IPS-18c (cell line): ENCODE data around the gene NPC2.
"Not testable (repeated sequence)": the region's sequence is repeated elsewhere in the genome, so short reads cannot be mapped to it uniquely, and the experiment has no call there.

Experiments used
- H3K4me3 ChIP-seq: 2 replicates; pipeline ENCODE4 v1.7.0; 2013; ENCODE audit warnings: low read depth, mild to moderate bottlenecking, low read length, moderate library complexity; ENCODE audit not compliant: insufficient read depth
- H3K9me3 ChIP-seq: one replicate; pipeline ENCODE4 v1.6.1; 2013; ENCODE audit warnings: mild to moderate bottlenecking, low read length, moderate library complexity; ENCODE audit not compliant: control insufficient read depth, insufficient read depth

NPC2 gene

DNA sequence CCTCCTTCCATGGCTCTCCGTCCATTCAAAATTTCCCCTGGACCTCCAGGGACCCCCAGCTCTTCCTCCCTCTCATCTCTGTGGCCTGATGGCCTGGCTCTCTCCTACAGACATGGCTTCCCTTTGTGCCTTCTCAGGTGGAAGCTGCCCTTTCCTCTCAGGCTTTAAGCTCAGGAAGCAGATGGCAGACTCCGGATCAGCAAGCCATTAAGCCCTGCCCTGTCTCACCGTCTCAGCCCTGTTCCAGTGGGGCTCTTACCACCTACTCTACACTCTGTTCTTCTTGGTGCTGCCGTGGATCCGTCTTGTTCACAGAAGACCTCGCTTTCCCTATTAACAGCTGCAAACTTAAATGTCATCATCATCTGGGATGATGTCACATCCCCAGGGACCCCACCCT is 33.1 kb downstream of the NPC2 start:
- Histone ChIP-seq H3K9me3 (peaks cover 2% of the 10 kb centered on the region), H3K4me3 (no peak overlapping the region)

DNA sequence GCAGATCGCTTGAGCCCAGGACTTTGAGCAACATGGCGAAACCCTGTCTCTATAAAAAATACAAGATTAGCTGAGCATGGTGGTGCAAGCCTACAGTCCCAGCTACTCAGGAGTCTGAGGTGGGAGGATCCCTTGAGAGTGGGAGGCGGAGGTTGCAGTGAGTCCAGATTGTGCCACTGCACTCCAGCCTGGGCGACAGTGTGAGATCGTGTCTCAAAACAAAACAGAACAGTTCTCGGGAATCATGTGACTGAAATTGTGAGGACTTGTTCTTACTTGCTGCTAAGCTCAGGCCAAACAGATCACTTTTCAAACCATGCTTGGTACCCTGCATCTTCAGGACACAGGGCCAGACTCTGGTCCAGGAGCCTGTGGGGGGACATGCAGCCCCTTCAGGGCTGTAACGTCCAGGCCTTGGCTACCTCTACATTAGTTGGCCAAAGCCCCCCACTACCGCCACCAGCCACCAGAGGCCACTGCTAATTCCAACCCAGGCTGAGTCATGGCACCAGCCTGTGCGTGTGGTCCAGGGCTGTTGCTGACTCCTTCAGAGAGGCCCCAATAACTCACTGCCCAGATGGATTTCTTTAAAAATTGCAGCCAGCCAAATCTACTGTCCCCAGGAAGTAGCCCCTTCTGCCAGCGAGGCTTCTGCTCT is 33.7 kb downstream of the NPC2 start:
- H3K4me3 ChIP-seq, result no peak overlapping the region
- peaks cover 2% of the 10 kb centered on the region for H3K9me3 ChIP-seq

DNA sequence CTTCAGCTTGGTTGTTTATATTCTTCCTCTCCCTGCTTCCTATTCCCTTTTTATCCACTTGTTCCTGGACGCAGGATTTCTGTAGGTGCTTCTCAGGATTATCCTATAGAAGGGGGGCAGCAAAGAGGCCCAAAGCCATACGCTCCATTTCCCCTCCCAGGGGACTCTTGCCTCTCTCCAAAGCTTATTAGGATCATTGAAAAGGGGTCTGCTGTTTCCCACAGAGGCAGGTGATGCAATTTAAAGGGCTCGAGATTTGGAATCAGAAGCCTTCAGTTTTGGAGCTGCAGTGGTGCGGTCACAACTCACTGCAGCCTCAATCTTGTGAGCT is 35.6 kb downstream of the NPC2 start:
- H3K9me3 ChIP-seq, result peaks cover 2% of the 10 kb centered on the region
- H3K4me3 ChIP-seq, result no peak overlapping the region

DNA sequence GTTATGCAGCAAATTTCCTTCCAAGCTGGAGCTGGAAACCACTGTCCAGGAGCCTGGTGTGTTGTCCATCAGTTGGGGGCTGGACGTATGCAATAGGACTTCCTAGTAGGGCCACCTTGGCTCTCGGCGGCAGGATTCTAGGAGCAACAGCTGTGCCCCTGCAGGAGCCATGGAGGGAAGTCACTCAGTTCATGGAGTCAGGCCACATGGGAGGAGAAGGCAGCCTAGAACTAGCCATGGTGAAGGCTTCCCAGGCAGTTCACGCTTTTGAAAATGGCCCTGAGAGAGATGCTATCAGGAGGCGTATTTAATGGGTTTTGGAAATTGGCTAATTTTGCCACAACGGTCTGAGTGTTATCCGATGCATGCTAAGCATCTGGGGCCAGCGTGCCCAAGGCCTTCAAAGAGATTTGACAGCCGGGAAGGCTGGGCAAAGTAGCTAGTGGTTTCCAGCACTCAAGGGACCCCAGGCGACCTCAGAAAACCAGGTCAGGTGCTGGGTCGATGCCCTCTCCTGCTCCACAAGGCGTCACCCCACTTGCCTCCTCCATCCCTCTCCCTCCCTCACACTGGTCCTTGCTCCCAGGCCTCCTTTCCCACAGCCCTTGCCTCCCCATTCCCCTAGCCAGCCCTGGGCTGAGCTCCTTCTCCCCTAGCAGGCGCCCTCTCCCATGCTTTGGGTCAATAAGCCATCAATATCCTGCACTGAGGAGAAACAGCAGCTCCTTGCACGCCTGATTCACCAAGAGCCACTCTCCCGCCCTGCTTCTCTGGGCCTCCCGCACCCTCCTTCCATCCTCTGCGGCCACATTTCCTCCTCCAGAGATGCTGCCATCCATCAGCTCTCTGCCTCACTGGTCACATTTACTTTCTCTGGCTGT is 36.2 kb downstream of the NPC2 start:
- Histone ChIP-seq H3K4me3 (no peak overlapping the region), H3K9me3 (peaks cover 2% of the 10 kb centered on the region)

DNA sequence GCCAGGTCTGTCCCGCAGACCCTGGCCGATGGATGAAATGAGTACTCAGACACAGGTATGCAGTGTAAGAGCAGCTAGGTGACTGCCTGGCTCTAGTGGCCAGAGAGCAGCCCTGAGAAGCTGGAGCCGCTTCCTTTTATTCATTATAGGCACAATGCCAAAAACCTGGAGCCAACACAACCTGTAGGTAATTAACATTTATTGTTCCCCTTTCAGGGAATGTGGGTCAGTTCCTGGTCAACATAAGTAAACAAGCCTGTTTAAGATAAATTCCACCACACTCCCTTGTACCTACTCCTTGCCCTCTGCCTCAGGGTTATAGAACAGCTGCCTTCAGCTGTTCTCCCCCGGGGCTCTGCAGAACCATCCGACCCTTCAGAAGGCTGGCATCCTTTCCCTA is 38.7 kb downstream of the NPC2 start:
- not testable (repeated sequence) for H3K9me3 ChIP-seq, H3K4me3 ChIP-seq

DNA sequence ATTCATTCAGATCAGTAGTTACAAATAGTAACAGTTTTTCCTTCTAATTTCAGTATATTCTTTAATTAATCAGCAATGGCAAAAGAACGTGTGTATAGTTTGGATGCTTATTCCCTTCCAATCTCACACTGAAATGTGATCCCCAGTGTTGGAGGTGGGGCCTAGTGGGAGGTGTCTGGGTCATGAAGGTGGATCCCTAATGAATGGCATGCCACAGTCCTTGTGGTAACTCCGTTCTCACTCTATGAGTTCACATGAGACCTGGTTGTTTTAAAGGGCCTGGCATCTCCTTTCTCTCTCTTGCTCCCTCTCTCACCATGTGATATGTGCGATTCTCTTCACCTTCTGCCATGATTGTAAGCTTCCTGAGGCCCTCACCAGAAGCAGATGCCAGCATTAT is 48.2 kb downstream of the NPC2 start:
- no peak overlapping the region for H3K4me3 ChIP-seq
- H3K9me3 ChIP-seq, result no peaks in the 10 kb centered on the region

DNA sequence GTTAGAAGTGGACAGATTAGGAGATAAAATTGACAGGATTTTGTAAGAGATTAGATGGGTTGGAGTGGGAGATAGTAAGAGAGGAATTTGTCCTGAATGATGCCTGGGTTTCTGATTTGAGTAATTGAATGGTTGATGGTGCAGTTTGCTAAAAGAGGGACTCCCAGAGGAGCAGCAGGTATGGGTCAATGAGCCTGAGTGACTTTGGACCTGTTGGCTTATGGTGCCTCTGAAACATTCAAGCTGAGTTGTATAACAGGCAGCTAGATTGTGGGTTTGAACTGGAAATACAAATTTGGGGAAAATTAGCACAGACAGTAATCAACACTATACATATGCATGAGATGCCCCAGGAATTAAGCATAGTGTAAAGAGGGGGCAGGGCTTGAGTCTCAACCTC is 50.3 kb downstream of the NPC2 start:
- no peak overlapping the region for H3K4me3 ChIP-seq
- H3K9me3 ChIP-seq, result no peaks in the 10 kb centered on the region

DNA sequence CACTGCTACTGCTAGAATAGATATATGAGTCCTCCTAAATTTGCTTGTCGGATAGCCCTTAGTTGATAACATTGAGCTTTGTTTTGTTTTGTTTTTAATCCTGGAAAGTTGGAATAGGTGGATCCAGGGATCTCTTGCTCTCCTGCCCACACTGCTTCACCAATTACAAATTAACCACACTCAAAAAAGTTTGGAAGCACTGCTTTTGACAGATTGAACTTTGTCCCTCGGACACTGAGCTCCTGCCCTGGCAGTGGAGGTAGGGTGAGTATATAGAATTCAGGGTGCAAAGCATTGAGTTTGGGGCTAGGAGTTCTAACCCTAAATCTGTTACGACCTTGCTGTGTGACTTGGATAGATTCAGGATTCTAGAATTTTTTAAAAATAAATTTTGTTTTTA is 52.0 kb downstream of the NPC2 start:
- H3K9me3 ChIP-seq, result no peaks in the 10 kb centered on the region
- no peak overlapping the region for H3K4me3 ChIP-seq

DNA sequence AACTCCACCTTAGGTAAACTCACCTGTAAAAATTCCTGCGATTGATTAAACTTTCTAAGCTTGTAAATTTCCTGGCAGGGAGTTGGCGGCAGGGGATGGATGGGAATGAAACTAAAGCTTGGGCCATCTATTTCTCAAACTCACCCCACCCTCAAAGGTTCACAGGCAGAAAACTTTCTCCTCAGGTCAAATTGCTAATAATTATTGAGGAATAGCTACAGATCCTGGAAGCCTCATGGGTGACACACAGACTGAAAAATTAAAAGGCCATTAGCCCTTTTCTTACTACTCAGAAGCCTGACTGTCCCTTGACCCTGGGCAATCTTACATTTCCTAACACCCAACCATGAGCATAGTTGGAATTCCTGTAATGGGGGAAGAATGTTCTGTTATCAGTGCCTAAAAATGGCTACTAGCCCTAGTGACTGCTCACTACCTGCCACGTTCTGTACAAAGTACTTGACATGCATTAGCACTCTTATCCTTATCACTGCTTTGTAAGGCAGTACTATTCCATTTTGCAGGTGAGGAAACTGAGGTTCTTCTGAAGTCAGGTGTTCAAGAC is 54.7 kb downstream of the NPC2 start:
- Histone ChIP-seq H3K9me3 (no peaks in the 10 kb centered on the region), H3K4me3 (no peak overlapping the region; the same call in 1 of the 2 replicates)

DNA sequence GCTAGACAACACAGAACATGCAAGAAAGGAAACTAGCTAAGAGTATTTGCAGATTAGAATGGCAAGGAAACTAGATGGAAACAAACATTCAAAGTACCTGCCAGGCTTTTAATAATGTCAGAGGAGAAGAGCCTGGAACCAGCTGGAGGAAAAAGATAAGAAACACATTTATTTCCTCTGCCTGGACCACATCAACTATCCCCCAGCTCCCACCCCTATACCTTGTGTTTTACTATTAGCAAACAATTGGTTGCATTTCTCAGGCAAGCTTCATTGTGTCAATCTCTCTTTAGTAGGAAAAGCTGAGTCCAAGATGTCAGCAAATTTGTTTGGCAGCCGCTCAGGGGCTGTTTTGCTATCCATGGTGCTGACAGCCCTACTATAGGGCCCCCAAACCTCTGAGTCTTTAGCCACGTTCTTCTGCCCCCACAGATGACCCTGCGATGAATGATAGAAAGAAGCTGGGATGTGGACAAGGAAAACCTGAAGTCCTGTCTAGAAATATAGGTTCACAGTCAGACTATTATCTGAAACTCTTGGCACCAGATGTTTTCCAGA is 55.5 kb downstream of the NPC2 start:
- H3K4me3 ChIP-seq, result no peak overlapping the region
- H3K9me3 ChIP-seq, result no peaks in the 10 kb centered on the region

DNA sequence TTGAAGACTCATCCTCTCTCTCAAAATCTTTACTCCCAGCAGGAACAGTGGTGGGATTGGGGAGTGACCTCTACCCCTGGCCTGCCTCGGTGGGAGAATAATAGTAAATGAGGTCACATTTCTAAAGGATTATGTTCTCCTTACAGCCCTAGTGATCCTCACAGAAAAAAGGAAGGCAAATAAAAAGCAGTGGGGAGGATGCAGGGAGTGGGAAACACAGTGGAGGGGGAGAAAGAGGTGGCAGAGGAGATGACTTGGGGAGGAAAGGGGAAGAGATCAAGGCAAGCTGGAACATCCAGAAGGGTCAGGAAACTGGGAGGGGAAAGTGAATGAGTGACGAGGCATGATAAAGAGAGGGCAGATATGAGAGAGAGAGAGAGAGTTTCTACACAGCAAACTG is 58.8 kb downstream of the NPC2 start:
- no peak overlapping the region for H3K4me3 ChIP-seq
- no peaks in the 10 kb centered on the region for H3K9me3 ChIP-seq

DNA sequence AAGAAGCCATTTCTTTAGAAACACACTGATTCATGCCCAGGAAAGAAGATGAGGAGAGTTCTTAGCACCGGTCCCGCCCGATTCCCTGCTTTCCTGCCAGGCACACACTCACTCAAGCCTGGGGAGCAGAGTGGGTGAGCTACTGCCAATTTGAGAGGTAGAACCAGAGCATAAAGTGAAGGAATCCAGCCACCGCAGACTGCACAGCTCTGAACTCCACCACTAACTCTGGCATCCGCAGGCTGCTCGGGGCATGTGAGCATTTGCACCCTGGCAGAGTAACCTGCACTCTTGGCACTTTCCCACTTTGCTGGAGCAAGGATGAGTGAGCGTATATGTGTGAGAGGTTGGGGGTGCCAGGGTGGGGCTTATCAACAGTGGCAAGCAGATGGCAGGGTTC is 63.1 kb downstream of the NPC2 start:
- no peak overlapping the region for H3K4me3 ChIP-seq

More for the DNA sequence above, 63.1 kb downstream of the NPC2 start:
- no peaks in the 10 kb centered on the region for H3K9me3 ChIP-seq
